Measurements from ENCODE around the gene TBC1D14. TPM values are rescaled to one million over a fixed set of nuclear protein-coding genes. Genes with fewer than 3 reads are reported as not detected.

TBC1D14 gene
- polyA plus RNA-seq, 3 donors: 36.3 to 44.7 (median 39.3) TPM

- Histone ChIP-seq H3K4me3 (replicated peaks in 1 of 3; ENCODE audit: low read depth in 2 of 3, low read length in 3 of 3) (no peak overlapping the region), H2AFZ (ENCODE audit: insufficient read depth, low read depth, low read length, poor library complexity, severe bottlenecking) (no peak overlapping the region), H3K4me1 (ENCODE audit: control insufficient read depth in 1 of 2, insufficient read depth in 2 of 2, low read length in 2 of 2) (peaks cover 45 to 56% of the 10 kb centered on the region in 2 donors), H3K9ac (ENCODE audit: insufficient read depth, low read length, poor library complexity, severe bottlenecking) (no peak overlapping the region), H4K20me1 (ENCODE audit: insufficient read depth, low read length) (peaks cover 52% of the 10 kb centered on the region), H3K9me3 (replicated peaks in 1 of 2; ENCODE audit: control insufficient read depth in 1 of 2, insufficient read depth in 1 of 2, low read length in 2 of 2) (no peaks in the 10 kb centered on the region), H3K27ac (ENCODE audit: low read depth in 1 of 2, low read length in 2 of 2) (peak overlapping the region in 1 of 2 donors; percentile 2), H3K79me2 (ENCODE audit: insufficient read depth, low read length) (peaks cover 4% of the 10 kb centered on the region), H3K4me2 (replicated peaks; ENCODE audit: extremely low read depth, low read length, poor library complexity, severe bottlenecking) (no peak overlapping the region), H3K36me3 (replicated peaks in 1 of 2; ENCODE audit: control insufficient read depth in 1 of 2, insufficient read depth in 2 of 2, low read length in 2 of 2) (peaks cover 32 to 64% of the 10 kb centered on the region in 2 donors), H3K27me3 (ENCODE audit: control insufficient read depth in 2 of 2, insufficient read depth in 2 of 2, low read length in 2 of 2) (no peaks in the 10 kb centered on the region)
- H3K9me3 Mint-ChIP-seq: peaks cover 0 to 3% (median 0%) of the 10 kb centered on the region in 7 donors
- H3K36me3 Mint-ChIP-seq: peaks cover 51 to 58% of the 10 kb centered on the region in 2 donors
- intact Hi-C loops (cut with micrococcal nuclease): loop anchor here (5.0 kb wide), 3 partner anchors 66 to 151 kb away; no protein-coding TSS in a partner anchor
- peaks cover 0 to 1% (median 0%) of the 10 kb centered on the region in 3 donors for H3K27me3 Mint-ChIP-seq (ENCODE audit: low read depth in 3 of 3)
- peaks cover 55% of the 10 kb centered on the region for H3K4me1 Mint-ChIP-seq
- H3K4me3 Mint-ChIP-seq: no peak overlapping the region
- peak overlapping the region in 2 of 7 donors; percentile 28 to 72 for H3K27ac Mint-ChIP-seq
- DNase-seq: no peak
- TF ChIP-seq CTCF (IDR thresholded peaks at IDR 0.05): no peak
Observed at GRCh38 chr4:6873291-6873690, 36.3 kb upstream of the TBC1D14 start.

- peak in 2 of 3 donors; percentile 57 to 61 for DNase-seq
- peak; percentile 83 for TF ChIP-seq CTCF (IDR thresholded peaks at IDR 0.05)
- H4K20me1 ChIP-seq (ENCODE audit: insufficient read depth, low read length): peaks cover 49% of the 10 kb centered on the region
- Mint-ChIP-seq H3K4me1 (peaks cover 53% of the 10 kb centered on the region), H3K36me3 (peaks cover 51 to 61% of the 10 kb centered on the region in 2 donors), H3K4me3 (no peak overlapping the region), H3K9me3 (peaks cover 0 to 3% (median 0%) of the 10 kb centered on the region in 7 donors), H3K27ac (peak overlapping the region in 3 of 7 donors; percentile 15 to 82 (median 36)), H3K27me3 (ENCODE audit: low read depth in 3 of 3) (no peaks in the 10 kb centered on the region)
- H3K4me1 ChIP-seq (ENCODE audit: control insufficient read depth in 1 of 2, insufficient read depth in 2 of 2, low read length in 2 of 2): peaks cover 45 to 56% of the 10 kb centered on the region in 2 donors
- intact Hi-C loops (cut with micrococcal nuclease): loop anchor here (5.0 kb wide), 3 partner anchors 67 to 152 kb away; no protein-coding TSS in a partner anchor
- peaks cover 38 to 65% of the 10 kb centered on the region in 2 donors for H3K36me3 ChIP-seq (replicated peaks in 1 of 2; ENCODE audit: control insufficient read depth in 1 of 2, insufficient read depth in 2 of 2, low read length in 2 of 2)
- no peaks in the 10 kb centered on the region for H3K9me3 ChIP-seq (replicated peaks in 1 of 2; ENCODE audit: control insufficient read depth in 1 of 2, insufficient read depth in 1 of 2, low read length in 2 of 2)
- H2AFZ ChIP-seq (ENCODE audit: insufficient read depth, low read depth, low read length, poor library complexity, severe bottlenecking): no peak overlapping the region
- peak overlapping the region in 1 of 2 donors; percentile 2 for H3K27ac ChIP-seq (ENCODE audit: low read depth in 1 of 2, low read length in 2 of 2)
- H3K9ac ChIP-seq (ENCODE audit: insufficient read depth, low read length, poor library complexity, severe bottlenecking): no peak overlapping the region
- peaks cover 4% of the 10 kb centered on the region for H3K79me2 ChIP-seq (ENCODE audit: insufficient read depth, low read length)
- H3K4me2 ChIP-seq (replicated peaks; ENCODE audit: extremely low read depth, low read length, poor library complexity, severe bottlenecking): no peak overlapping the region
- H3K4me3 ChIP-seq (replicated peaks in 1 of 3; ENCODE audit: low read depth in 2 of 3, low read length in 3 of 3): no peak overlapping the region
- H3K27me3 ChIP-seq (ENCODE audit: control insufficient read depth in 2 of 2, insufficient read depth in 2 of 2, low read length in 2 of 2): no peaks in the 10 kb centered on the region
- WGBS (ENCODE audit: insufficient coverage): 80% methylated on average over 3 of the region's 3 CpGs
Observed at GRCh38 chr4:6873792-6874461, 35.7 kb upstream of the TBC1D14 start.

Data from CD14-positive monocyte (primary cell).